K562 (cell line): Measurements from ENCODE around the gene USP51. TPM values are rescaled to one million over a fixed set of nuclear protein-coding genes. Genes with fewer than 3 reads are reported as not detected.
"Not testable (repeated sequence)": the region's sequence is repeated elsewhere in the genome, so short reads cannot be mapped to it uniquely, and the experiment has no call there.

Experiments used
- ATAC-seq: fragments of 200-7000 bp; cut with Tn5 transposase; 3 replicates; pipeline ENCODE4 v1.9.1; 2020; ENCODE audit warnings: moderate library complexity
- BruUV-seq: library from RNA; stranded (reverse); fragments of 400-500 nt; replicated peaks from 2 replicates; lab custom pipeline; 2021; lab: Mats Ljungman, UMichigan
- CTCF ChIA-PET: fragments of 300-600 bp; formaldehyde crosslinking; extraction: SDS; loops from one replicate; lab custom pipeline; 2021; ENCODE audit warnings: low intra/inter-chr PET ratio; lab: Yijun Ruan, JAX
- POLR2A ChIA-PET: fragments of 300-600, 350-650 bp; sonication (Branson Sonifier 250); formaldehyde crosslinking; extraction: SDS; loops from one replicate; lab custom pipeline; 2021; ENCODE audit warnings: antibody characterized with exemption, inconsistent platforms; lab: Yijun Ruan, JAX
- DNase-seq, 4 experiments: peaks; one replicate each; pipeline versions ENCODE4 v3.0.0 to v3.0.0-alpha.2; 2011 to 2018; ENCODE audit warnings: low spot score in 3 of 4, mixed read lengths in 3 of 4; ENCODE audit errors: extremely low read depth in 1 of 4
- FAIRE-seq: peaks from 2 replicates; lab custom pipeline; 2011; peaks lifted over from hg19 to GRCh38; lab: Jason Lieb, UNC
- H2AFZ ChIP-seq: 2 replicates; pipeline ENCODE4 v1.6.0; 2011; ENCODE audit warnings: low read depth, low read length, control low read depth, inconsistent platforms
- H3K27ac ChIP-seq: fragments of 200-600 bp; 3 replicates; pipeline ENCODE4 v1.8.0; 2011; ENCODE audit warnings: low read depth, mild to moderate bottlenecking, control low read depth, inconsistent platforms, low read length, moderate library complexity, mixed read lengths; ENCODE audit errors: extremely low read depth
- H3K27me3 ChIP-seq, 2 experiments: fragments of 300-600 bp in 1 of 2; 2 replicates in 1 of 2; 3 replicates in 1 of 2; pipeline versions ENCODE4 v1.6.0 to v1.8.0; 2011; ENCODE audit warnings: inconsistent platforms in 2 of 2, low read length in 2 of 2, mild to moderate bottlenecking in 1 of 2, mixed read lengths in 1 of 2, moderate library complexity in 1 of 2; ENCODE audit not compliant: control insufficient read depth in 2 of 2, insufficient read depth in 2 of 2
- H3K36me3 ChIP-seq: fragments of 300-600 bp; 3 replicates; pipeline ENCODE4 v1.8.0; 2011; ENCODE audit warnings: mild to moderate bottlenecking, low read length, inconsistent platforms; ENCODE audit not compliant: control insufficient read depth, insufficient read depth
- H3K4me1 ChIP-seq, 2 experiments: fragments of 200-600 bp in 1 of 2; replicated peaks in 1 of 2; 2 replicates in 1 of 2; 3 replicates in 1 of 2; pipeline versions ENCODE4 v1.5.1 to v1.8.0; 2011; ENCODE audit warnings: inconsistent platforms in 2 of 2, low read length in 2 of 2, mild to moderate bottlenecking in 1 of 2, mixed read lengths in 1 of 2, moderate library complexity in 1 of 2; ENCODE audit not compliant: control insufficient read depth in 2 of 2, insufficient read depth in 2 of 2
- H3K4me2 ChIP-seq: 2 replicates; pipeline ENCODE4 v1.6.1; 2011; ENCODE audit warnings: low read length, control low read depth, inconsistent platforms, mixed read lengths; ENCODE audit not compliant: insufficient read depth
- H3K4me3 ChIP-seq: fragments of 200-600 bp; sonication (generic), shearing (Covaris generic); 2 replicates; pipeline ENCODE4 v1.5.1; 2016; ENCODE audit warnings: control low read depth, inconsistent platforms
- H3K79me2 ChIP-seq: fragments of 200-600 bp; 3 replicates; pipeline ENCODE4 v1.8.0; 2011; ENCODE audit warnings: low read length, inconsistent platforms; ENCODE audit not compliant: control insufficient read depth, insufficient read depth
- H3K9ac ChIP-seq, 2 experiments: 2 replicates each; pipeline versions ENCODE4 v1.6.0 to v1.6.1; 2011; ENCODE audit warnings: low read depth in 2 of 2, low read length in 2 of 2, control low read depth in 1 of 2, inconsistent platforms in 1 of 2, mild to moderate bottlenecking in 1 of 2, mixed read lengths in 1 of 2; ENCODE audit not compliant: insufficient read depth in 1 of 2
- H3K9me1 ChIP-seq: one replicate; pipeline ENCODE4 v1.6.0; 2011; ENCODE audit warnings: inconsistent platforms, mild to moderate bottlenecking, low read length, moderate library complexity; ENCODE audit not compliant: control insufficient read depth, insufficient read depth
- H3K9me3 ChIP-seq: replicated peaks from 2 replicates; pipeline ENCODE4 v1.5.1; 2011; ENCODE audit warnings: low read depth, low read length, inconsistent platforms; ENCODE audit not compliant: control insufficient read depth, insufficient read depth
- H4K20me1 ChIP-seq: replicated peaks from 2 replicates; pipeline ENCODE4 v1.6.1; 2011; ENCODE audit warnings: low read length, inconsistent platforms, mixed read lengths; ENCODE audit not compliant: control insufficient read depth, insufficient read depth
- C11orf30 ChIP-seq: fragments of 450-650 bp; IDR thresholded peaks from 2 replicates; pipeline ENCODE4 v1.6.1; 2016; ENCODE audit warnings: low read depth, mild to moderate bottlenecking
- MAFG ChIP-seq: fragments of 450-650 bp; conservative IDR thresholded peaks from 2 replicates; pipeline ENCODE4 v1.6.1; 2016; ENCODE audit warnings: missing genetic modification characterization, missing compliant biosample characterization
- MAFK ChIP-seq: IDR thresholded peaks from 2 replicates; pipeline ENCODE4 v1.6.1; 2011; ENCODE audit warnings: low read length, improper control_type of control experiment
- NEUROD1 ChIP-seq: fragments of 150-350 bp; IDR thresholded peaks from 2 replicates; pipeline ENCODE4 v1.6.1; 2014; ENCODE audit warnings: borderline replicate concordance, low read length, low read depth; ENCODE audit not compliant: partially characterized antibody
- NFE2 ChIP-seq: IDR thresholded peaks from 2 replicates; pipeline ENCODE4 v1.6.1; 2014; ENCODE audit warnings: antibody characterized with exemption, low read depth
- ZNF316 ChIP-seq: fragments of 450-650 bp; IDR thresholded peaks from 2 replicates; pipeline ENCODE4 v1.6.1; 2016
- WGBS: fragments of 100-300 bp; shearing (Covaris generic); methylation state at CpG from one replicate; pipeline ENCODE4 v1.1.6; 2016; ENCODE audit warnings: low coverage, mixed read lengths; ENCODE audit not compliant: insufficient coverage; ENCODE audit errors: missing lambda C conversion rate; 5-methylcytosine and 5-hydroxymethylcytosine counted together
- in situ Hi-C: fragments of 300-500 bp; cut with MboI; formaldehyde crosslinking; loops from 4 replicates; pipeline ENCODE4 v1.15.0; 2018; ENCODE audit warnings: inconsistent platforms, mixed read lengths
- intact Hi-C: fragments of 100-400 bp; cut with micrococcal nuclease; formaldehyde crosslinking; loops from 2 replicates; pipeline ENCODE4 v1.14.2; 2022
- polyA plus RNA-seq, 8 experiments: library from polyadenylated mRNA; depleted of rRNA in 4 of 8; stranded (reverse) in 5 of 8; unstranded in 3 of 8; fragments of >200 nt; fragmentation: Nextera tagmentation in 2 of 8; fragmentation: Illumina TruSeq in 1 of 8; extraction: Ambion mirVana in 2 of 8; extraction: Trizol in 1 of 8; gene quantifications; 2 replicates each; pipeline versions ENCODE4 v1.2.1 to v1.2.3, GENCODE V29; 2011 to 2014; ENCODE audit warnings: inconsistent platforms in 1 of 8, missing spikeins in 1 of 8
- total RNA-seq, 7 experiments: library from RNA; depleted of rRNA in 6 of 7; stranded (reverse); fragments of >200 nt in 6 of 7; fragmentation: Illumina TruSeq in 2 of 7; extraction: Trizol in 2 of 7; gene quantifications; 2 replicates each; pipeline versions ENCODE4 v1.2.1 to v1.2.3, GENCODE V29; 2011 to 2021; ENCODE audit warnings: low replicate concordance in 1 of 7

Gene USP51
- total and polyA plus RNA-seq, 9 of the 15 experiments (the other 6 are each of a cell fraction or from before 2014, with no cell fraction given): 0.59 to 3.9 (median 1.3) TPM

DNA sequence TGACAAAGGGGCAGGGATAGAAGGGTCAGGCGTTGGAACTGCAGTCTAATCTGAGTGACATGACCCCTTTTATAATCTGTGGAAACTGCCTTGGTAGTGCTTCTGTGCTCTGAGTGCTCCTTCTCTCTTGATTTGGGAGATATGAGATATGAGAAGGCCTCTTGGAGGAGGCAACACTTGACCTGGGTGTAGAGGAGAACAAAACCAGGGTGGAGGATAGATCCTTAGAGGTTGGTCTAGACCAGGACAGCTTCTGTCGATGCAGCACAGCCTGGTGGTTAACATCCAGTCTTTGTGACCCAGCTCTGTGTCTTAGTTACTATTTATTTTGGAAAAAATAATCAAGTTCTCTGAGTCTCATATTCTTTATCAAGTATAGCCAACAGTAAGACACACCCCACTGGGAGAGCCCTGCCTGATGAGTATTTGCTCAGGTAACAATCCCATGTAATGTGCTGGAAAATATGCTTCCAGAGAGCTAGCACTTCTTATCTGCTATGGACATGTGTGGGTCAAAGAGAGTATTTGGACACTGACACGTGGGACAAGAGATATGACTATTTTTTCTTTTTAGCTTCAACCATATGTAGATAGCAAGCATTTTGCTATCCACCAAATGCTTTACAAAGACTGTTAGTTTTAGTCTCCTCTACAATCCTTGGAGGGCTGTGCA lies 9.1 kb downstream of the USP51 start (continued):
- no peak for TF ChIP-seq NEUROD1

GRCh38 chrX:55479956-55480355 lies 9.7 kb downstream of the USP51 start:
- TF ChIP-seq C11orf30 (peak; percentile 87), ZNF316 (peak; percentile 93), MAFG (tag) (peak; percentile 69), NFE2 (peak; percentile 33; the same call in 1 of the 2 replicates), MAFK (peak; percentile 20; the same call in 1 of the 2 replicates)
- H3K4me1 ChIP-seq, H3K9ac ChIP-seq, CTCF ChIA-PET, DNase-seq, H3K36me3 ChIP-seq, H2AFZ ChIP-seq, H4K20me1 ChIP-seq, H3K27me3 ChIP-seq, POLR2A ChIA-PET, H3K9me1 ChIP-seq, H3K9me3 ChIP-seq, H3K79me2 ChIP-seq, FAIRE-seq, BruUV-seq, H3K4me2 ChIP-seq, intact Hi-C loops, in situ Hi-C loops, H3K4me3 ChIP-seq: not testable (repeated sequence)
- peak; percentile 69 for ATAC-seq
- H3K27ac ChIP-seq: peak overlapping the region; percentile 60
- 13% methylated on average over 4 of the region's 8 CpGs for WGBS

DNA sequence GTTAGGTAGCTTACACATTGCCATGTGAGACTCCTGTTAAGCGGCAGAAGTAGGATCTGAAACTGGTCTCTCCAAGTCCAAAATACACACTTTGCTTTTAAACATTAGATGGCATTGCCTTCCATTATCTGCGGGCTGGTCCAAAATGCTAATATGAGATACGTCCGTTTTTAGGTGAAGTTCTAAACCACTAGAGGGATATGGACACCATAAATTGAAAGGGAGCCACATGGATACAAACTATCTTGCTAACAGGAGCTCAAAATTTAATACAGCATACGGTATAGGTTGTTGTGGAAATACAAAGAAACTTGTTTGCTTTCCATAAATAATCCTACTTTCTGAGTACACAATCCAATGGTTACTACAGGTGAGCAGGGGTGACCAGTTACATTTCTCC lies 23.9 kb downstream of the USP51 start:
- peak; percentile 65 for FAIRE-seq
- CTCF ChIA-PET: not testable (repeated sequence)
- no CpG with 5 or more reads among the region's 5 CpGs for WGBS

GRCh38 chrX:55465108-55465507 lies 24.5 kb downstream of the USP51 start:
- CTCF ChIA-PET, intact Hi-C loops, H4K20me1 ChIP-seq, DNase-seq, ATAC-seq, H3K4me2 ChIP-seq, H3K4me1 ChIP-seq, H3K27me3 ChIP-seq, H3K9ac ChIP-seq, H3K9me1 ChIP-seq, H3K79me2 ChIP-seq, in situ Hi-C loops, BruUV-seq, POLR2A ChIA-PET, H2AFZ ChIP-seq, H3K36me3 ChIP-seq, H3K4me3 ChIP-seq, H3K27ac ChIP-seq, FAIRE-seq, H3K9me3 ChIP-seq: not testable (repeated sequence)
- WGBS: no CpG with 5 or more reads among the region's 5 CpGs

More for the DNA sequence above, 23.9 kb downstream of the USP51 start:
- H3K36me3 ChIP-seq, BruUV-seq, H3K27me3 ChIP-seq, H3K9ac ChIP-seq, H3K4me2 ChIP-seq, intact Hi-C loops, H2AFZ ChIP-seq, H4K20me1 ChIP-seq, H3K79me2 ChIP-seq, H3K4me3 ChIP-seq, H3K4me1 ChIP-seq, H3K27ac ChIP-seq, in situ Hi-C loops, H3K9me1 ChIP-seq, DNase-seq, H3K9me3 ChIP-seq, POLR2A ChIA-PET: not testable (repeated sequence)
- ATAC-seq: peak; percentile 68
